ENCODE data around the gene MYL6B.

The MYL6B gene

GRCh38 chr12:56104815-56105608, 47.4 kb upstream of the MYL6B start:
- H3K36me3 Mint-ChIP-seq (ENCODE audit: low read depth): peaks cover 44% of the 10 kb centered on the region
- no peaks in the 10 kb centered on the region for H3K27me3 Mint-ChIP-seq (ENCODE audit: low read depth)
- H3K9me3 Mint-ChIP-seq: no peaks in the 10 kb centered on the region
- H3K27ac Mint-ChIP-seq: peak overlapping the region; percentile 90 to 97 (median 97)
- H3K4me1 Mint-ChIP-seq: peaks cover 32% of the 10 kb centered on the region
- H3K4me3 Mint-ChIP-seq: peak overlapping the region; percentile 93 to 95 (median 94)
- peak in 1 of 3 experiments; percentile 9 for TF ChIP-seq CTCF (IDR thresholded peaks at IDR 0.05; ENCODE audit: unreplicated experiment in 3 of 3)

- Mint-ChIP-seq H3K36me3 (ENCODE audit: low read depth) (peaks cover 48% of the 10 kb centered on the region), H3K4me1 (peaks cover 32% of the 10 kb centered on the region), H3K4me3 (peak overlapping the region; percentile 93 to 95 (median 94)), H3K27ac (peak overlapping the region; percentile 90 to 97 (median 97)), H3K9me3 (no peaks in the 10 kb centered on the region), H3K27me3 (ENCODE audit: low read depth) (no peaks in the 10 kb centered on the region)
- no peak for TF ChIP-seq CTCF (IDR thresholded peaks at IDR 0.05; ENCODE audit: unreplicated experiment in 3 of 3)
Measured at GRCh38 chr12:56105609-56105902, 46.8 kb upstream of the MYL6B start.

GRCh38 chr12:56107242-56107641, 45.1 kb upstream of the MYL6B start:
- no peaks in the 10 kb centered on the region for H3K9me3 Mint-ChIP-seq
- peaks cover 55% of the 10 kb centered on the region for H3K36me3 Mint-ChIP-seq (ENCODE audit: low read depth)

GRCh38 chr12:56110571-56110970, 41.8 kb upstream of the MYL6B start:
- TF ChIP-seq CTCF (IDR thresholded peaks at IDR 0.05; ENCODE audit: unreplicated experiment in 3 of 3): no peak
- H3K27me3 Mint-ChIP-seq (ENCODE audit: low read depth): no peaks in the 10 kb centered on the region
- H3K9me3 Mint-ChIP-seq: no peaks in the 10 kb centered on the region
- no peak overlapping the region for H3K27ac Mint-ChIP-seq
- peaks cover 16% of the 10 kb centered on the region for H3K4me1 Mint-ChIP-seq
- H3K36me3 Mint-ChIP-seq (ENCODE audit: low read depth): peaks cover 76% of the 10 kb centered on the region
- H3K4me3 Mint-ChIP-seq: no peak overlapping the region

More at GRCh38 chr12:56107242-56107641, 45.1 kb upstream of the MYL6B start:
- Mint-ChIP-seq H3K27me3 (ENCODE audit: low read depth) (no peaks in the 10 kb centered on the region), H3K4me1 (peaks cover 32% of the 10 kb centered on the region), H3K27ac (no peak overlapping the region), H3K4me3 (peak overlapping the region; percentile 46 to 68 (median 54))
- TF ChIP-seq CTCF (IDR thresholded peaks at IDR 0.05; ENCODE audit: unreplicated experiment in 3 of 3): no peak

GRCh38 chr12:56114084-56114483, 38.3 kb upstream of the MYL6B start:
- no peak for TF ChIP-seq CTCF (IDR thresholded peaks at IDR 0.05; ENCODE audit: unreplicated experiment in 3 of 3)
- no peaks in the 10 kb centered on the region for H3K27me3 Mint-ChIP-seq (ENCODE audit: low read depth)
- H3K9me3 Mint-ChIP-seq: no peaks in the 10 kb centered on the region
- H3K4me3 Mint-ChIP-seq: peak overlapping the region; percentile 52 to 77 (median 71)
- peak overlapping the region; percentile 22 to 54 (median 44) for H3K27ac Mint-ChIP-seq
- peaks cover 8% of the 10 kb centered on the region for H3K4me1 Mint-ChIP-seq
- peaks cover 61% of the 10 kb centered on the region for H3K36me3 Mint-ChIP-seq (ENCODE audit: low read depth)

- Mint-ChIP-seq H3K27me3 (ENCODE audit: low read depth) (no peaks in the 10 kb centered on the region), H3K36me3 (ENCODE audit: low read depth) (peaks cover 50% of the 10 kb centered on the region), H3K4me3 (peak overlapping the region; percentile 88 to 100 (median 95)), H3K27ac (peak overlapping the region; percentile 95 to 98 (median 97)), H3K9me3 (no peaks in the 10 kb centered on the region), H3K4me1 (peaks cover 21% of the 10 kb centered on the region)
- no peak for TF ChIP-seq CTCF (IDR thresholded peaks at IDR 0.05; ENCODE audit: unreplicated experiment in 3 of 3)
Measured at GRCh38 chr12:56115329-56115728, 37.1 kb upstream of the MYL6B start.
